HK-2 (cell line): ENCODE measurements around the gene B3GNT3.

ENCODE experiments used
- DNase-seq: peaks from one replicate; pipeline ENCODE4 v3.0.0-alpha.2; 2018; ENCODE audit not compliant: unreplicated experiment

Gene B3GNT3

GRCh38 chr19:17794731-17795494, at the start of gene B3GNT3:
Gene B3GNT3 (plus strand): TSS chr19:17795138. CDS start chr19:17807808, 12,670 bp downstream.
- peak; percentile 84 for DNase-seq

GRCh38 chr19:17747205-17748098, 47.5 kb upstream of the B3GNT3 start:
- peak; percentile 91 for DNase-seq

- no peak for DNase-seq
Measured at GRCh38 chr19:17748884-17749638, 45.9 kb upstream of the B3GNT3 start.

GRCh38 chr19:17749912-17750317, 45.0 kb upstream of the B3GNT3 start:
- no peak for DNase-seq

GRCh38 chr19:17751103-17751911, 43.6 kb upstream of the B3GNT3 start, which contains the start of gene FCHO1:
Gene FCHO1 (plus strand): TSS chr19:17751477. CDS start chr19:17755165, 3,688 bp downstream.
- DNase-seq, result no peak

- no peak for DNase-seq
Measured at GRCh38 chr19:17751912-17752273, 43.0 kb upstream of the B3GNT3 start.

- DNase-seq, result no peak
Measured at GRCh38 chr19:17752865-17753639, 41.9 kb upstream of the B3GNT3 start.

GRCh38 chr19:17753976-17754375, 41.0 kb upstream of the B3GNT3 start:
- no peak for DNase-seq

- DNase-seq, result no peak
Measured at GRCh38 chr19:17754634-17755442, 40.1 kb upstream of the B3GNT3 start.

GRCh38 chr19:17755443-17755890, 39.5 kb upstream of the B3GNT3 start:
- no peak for DNase-seq

GRCh38 chr19:17755977-17756670, 38.8 kb upstream of the B3GNT3 start:
- DNase-seq, result no peak

- DNase-seq, result peak; percentile 33
Measured at GRCh38 chr19:17757125-17757524, 37.8 kb upstream of the B3GNT3 start.

- DNase-seq, result no peak
Measured at GRCh38 chr19:17758515-17758914, 36.4 kb upstream of the B3GNT3 start.

- DNase-seq, result no peak
Measured at GRCh38 chr19:17761148-17761547, 33.8 kb upstream of the B3GNT3 start.

- no peak for DNase-seq
Measured at GRCh38 chr19:17762505-17763229, 32.3 kb upstream of the B3GNT3 start.

- no peak for DNase-seq
Measured at GRCh38 chr19:17764348-17764747, 30.6 kb upstream of the B3GNT3 start.

- DNase-seq, result no peak
Measured at GRCh38 chr19:17765069-17765618, 29.8 kb upstream of the B3GNT3 start.
